ENCODE measurements around the gene MYO9B.

- TF ChIP-seq HMG20A (CRISPR knock-in tag; IDR thresholded peaks at IDR 0.05; ENCODE audit: borderline replicate concordance): no peak
- no peak for TF ChIP-seq ZNF253 (CRISPR knock-in tag; IDR thresholded peaks at IDR 0.05; ENCODE audit: borderline replicate concordance)
- no peak for TF ChIP-seq SP1 (IDR thresholded peaks at IDR 0.05)
- no peak for TF ChIP-seq SP1 (CRISPR knock-in tag; IDR thresholded peaks at IDR 0.05)
These were observed 14.4 kb upstream of the MYO9B start for GRCh38 chr19:17061205-17061604.
